ENCODE measurements around the gene CCNQ. TPM values are rescaled to one million over a fixed set of nuclear protein-coding genes. Genes with fewer than 3 reads are reported as not detected.

The CCNQ gene
- total RNA-seq, 2 donors from 2014 or later = 15.8 to 21.7 TPM

- DNase-seq (ENCODE audit: low spot score) = no peak
- intact Hi-C loops (cut with DNase I) = no loop called here
Measured at GRCh38 chrX:153562546-153562945, 36.4 kb downstream of the CCNQ start.

- intact Hi-C loops (cut with DNase I) = no loop called here
- DNase-seq (ENCODE audit: low spot score) = no peak
Measured at GRCh38 chrX:153561337-153561736, 37.6 kb downstream of the CCNQ start.

- intact Hi-C loops (cut with DNase I) = no loop called here
- no peak for DNase-seq (ENCODE audit: low spot score)
Measured at GRCh38 chrX:153560466-153560865, 38.5 kb downstream of the CCNQ start.

GRCh38 chrX:153560000-153560399 lies 38.9 kb downstream of the CCNQ start:
- intact Hi-C loops (cut with DNase I) = loop anchor here in 1 of 2 donors (10.0 kb wide), 1 partner anchor 105 kb away; no protein-coding TSS in a partner anchor

GRCh38 chrX:153557618-153558355 lies 41.2 kb downstream of the CCNQ start:
- intact Hi-C loops (cut with DNase I) = loop anchor here in 1 of 2 donors (10.0 kb wide), 1 partner anchor 107 kb away; no protein-coding TSS in a partner anchor
- no peak for DNase-seq (ENCODE audit: low spot score)

More at GRCh38 chrX:153560000-153560399, 38.9 kb downstream of the CCNQ start:
- no peak for DNase-seq (ENCODE audit: low spot score)

- intact Hi-C loops (cut with DNase I) = loop anchor here in 1 of 2 donors (10.0 kb wide), 1 partner anchor 108 kb away; no protein-coding TSS in a partner anchor
- no peak for DNase-seq (ENCODE audit: low spot score)
Measured at GRCh38 chrX:153556767-153557166, 42.2 kb downstream of the CCNQ start.

- intact Hi-C loops (cut with DNase I) = loop anchor here in 1 of 2 donors (10.0 kb wide), 1 partner anchor 110 kb away; no protein-coding TSS in a partner anchor
- DNase-seq (ENCODE audit: low spot score) = peak; percentile 89
Measured at GRCh38 chrX:153554519-153555167, 44.3 kb downstream of the CCNQ start.

GRCh38 chrX:153551135-153551534 lies 47.8 kb downstream of the CCNQ start:
- intact Hi-C loops (cut with DNase I) = loop anchor here in 1 of 2 donors (10.0 kb wide), 1 partner anchor 114 kb away; no protein-coding TSS in a partner anchor

GRCh38 chrX:153549807-153550206 lies 49.1 kb downstream of the CCNQ start:
- intact Hi-C loops (cut with DNase I) = loop anchor here in 1 of 2 donors (10.0 kb wide), 1 partner anchor 115 kb away; no protein-coding TSS in a partner anchor
- DNase-seq (ENCODE audit: low spot score) = no peak

More at GRCh38 chrX:153551135-153551534, 47.8 kb downstream of the CCNQ start:
- no peak for DNase-seq (ENCODE audit: low spot score)

- intact Hi-C loops (cut with DNase I) = no loop called here
- DNase-seq (ENCODE audit: low spot score) = no peak
Measured at GRCh38 chrX:153549231-153549630, 49.7 kb downstream of the CCNQ start.

- intact Hi-C loops (cut with DNase I) = no loop called here
- no peak for DNase-seq (ENCODE audit: low spot score)
Measured at GRCh38 chrX:153547195-153547594, 51.7 kb downstream of the CCNQ start.

- intact Hi-C loops (cut with DNase I) = no loop called here
- no peak for DNase-seq (ENCODE audit: low spot score)
Measured at GRCh38 chrX:153546386-153546785, 52.6 kb downstream of the CCNQ start.

- DNase-seq (ENCODE audit: low spot score) = no peak
- intact Hi-C loops (cut with DNase I) = no loop called here
Measured at GRCh38 chrX:153544727-153545126, 54.2 kb downstream of the CCNQ start.

- DNase-seq (ENCODE audit: low spot score) = no peak
- intact Hi-C loops (cut with DNase I) = loop anchor here in 1 of 2 donors (1.0 kb wide), 1 partner anchor 45 kb away; no protein-coding TSS in a partner anchor
Measured at GRCh38 chrX:153539979-153540358, 59.0 kb downstream of the CCNQ start.

- intact Hi-C loops (cut with DNase I) = no loop called here
- peak; percentile 90 for DNase-seq (ENCODE audit: low spot score)
Measured at GRCh38 chrX:153539171-153539978, 59.6 kb downstream of the CCNQ start.

GRCh38 chrX:153538424-153538823 lies 60.5 kb downstream of the CCNQ start:
- intact Hi-C loops (cut with DNase I) = no loop called here
- DNase-seq (ENCODE audit: low spot score) = no peak

Measured in posterior vena cava (tissue), 2 donors.